ENCODE measurements around the gene ABCA6.

GRCh38 chr17:69105907-69106730 is 35.6 kb downstream of the ABCA6 start:
- TF ChIP-seq CTCF (IDR thresholded peaks at IDR 0.05 in 2 of 3, conservative IDR thresholded peaks at IDR 0.05 in 1 of 3; ENCODE audit: insufficient read depth in 2 of 3, low read depth in 1 of 3, low read length in 3 of 3) (no peak), ZNF766 (CRISPR knock-in tag; conservative IDR thresholded peaks at IDR 0.05) (no peak), CHCHD3 (CRISPR knock-in tag; IDR thresholded peaks at IDR 0.05) (no peak), ZBTB7A (IDR thresholded peaks at IDR 0.05; ENCODE audit: borderline replicate concordance, control insufficient read depth, low read depth, low read length) (no peak), FOXM1 (IDR thresholded peaks at IDR 0.05; ENCODE audit: low read depth) (no peak), FOXM1 (CRISPR knock-in tag; IDR thresholded peaks at IDR 0.05; ENCODE audit: low read depth) (no peak), TCF7L2 (IDR thresholded peaks at IDR 0.05; ENCODE audit: low read depth, low read length) (no peak), RNF219 (CRISPR knock-in tag; IDR thresholded peaks at IDR 0.05) (no peak), EP300 (IDR thresholded peaks at IDR 0.05; ENCODE audit: low read length) (no peak), SMAD1 (IDR thresholded peaks at IDR 0.05; ENCODE audit: low read depth, low read length, partially characterized antibody) (no peak), MYBL2 (IDR thresholded peaks at IDR 0.05; ENCODE audit: low read depth) (no peak), MYBL2 (CRISPR knock-in tag; IDR thresholded peaks at IDR 0.05; ENCODE audit: borderline replicate concordance) (no peak), ZFX (CRISPR knock-in tag; IDR thresholded peaks at IDR 0.05) (no peak), STAT5B (CRISPR knock-in tag; IDR thresholded peaks at IDR 0.05) (no peak)

All from K562 (cell line).